NCI-H1417 (cell line): ENCODE results near the gene SPO11.
A peak's percentile ranks its signal among the peaks of the same experiment; 100 is the strongest.

Experiments
- DNase-seq, 3 experiments: peaks; one replicate each; lab custom pipeline; 2025; lab: John Stamatoyannopoulos, UW

SPO11 gene

GRCh38 chr20:57391439-57392301 lies 62.1 kb downstream of the SPO11 start:
- peak; percentile 28 to 79 (median 78) for DNase-seq

GRCh38 chr20:57392512-57393271 lies 63.1 kb downstream of the SPO11 start:
- DNase-seq = peak in 2 of 3 experiments; percentile 63 to 79
